ENCODE results near the gene FRMPD2.

The FRMPD2 gene

GRCh38 chr10:48210966-48211365, 63.5 kb downstream of the FRMPD2 start:
- H2AK5ac ChIP-seq (ENCODE audit: low read depth, low read length) = no peak overlapping the region
- no peak overlapping the region for H2BK5ac ChIP-seq (ENCODE audit: low read length)
- H3K4ac ChIP-seq (ENCODE audit: low read length) = no peak overlapping the region
- peaks cover 0 to 3% (median 0%) of the 10 kb centered on the region in 3 experiments for H3K27me3 ChIP-seq (ENCODE audit: control insufficient read depth in 3 of 3, insufficient read depth in 3 of 3, low read depth in 1 of 3, low read length in 3 of 3)
- no peaks in the 10 kb centered on the region for H3K4me1 ChIP-seq (ENCODE audit: control insufficient read depth in 2 of 2, insufficient read depth in 1 of 2, low read depth in 1 of 2, low read length in 2 of 2)
- no peak overlapping the region for H3K14ac ChIP-seq (ENCODE audit: low read length)
- peak overlapping the region; percentile 57 for H4K8ac ChIP-seq (ENCODE audit: low read depth, low read length)
- no peaks in the 10 kb centered on the region for H3K36me3 ChIP-seq (replicated peaks in 1 of 2; ENCODE audit: control insufficient read depth in 2 of 2, insufficient read depth in 2 of 2, low read length in 2 of 2)
- DNase-seq (ENCODE audit: low spot score) = no peak
- H3K18ac ChIP-seq (ENCODE audit: low read length) = peak overlapping the region; percentile 74
- no peaks in the 10 kb centered on the region for H3K79me1 ChIP-seq (ENCODE audit: low read depth, low read length)
- no peak overlapping the region for H3K27ac ChIP-seq (replicated peaks; ENCODE audit: low read length)
- peak overlapping the region; percentile 44 for H3K23ac ChIP-seq (ENCODE audit: low read depth, low read length, poor library complexity)
- peak overlapping the region; percentile 26 for H3K9ac ChIP-seq (ENCODE audit: low read depth, low read length, poor library complexity)
- H2BK12ac ChIP-seq (ENCODE audit: low read length) = no peak overlapping the region
- H2AFZ ChIP-seq (ENCODE audit: low read length) = no peak overlapping the region
- WGBS, 2 donors (ENCODE audit: extremely low coverage in 2 of 2, insufficient read length in 2 of 2, insufficient replicate concordance in 1 of 2) = no CpG with 5 or more reads among the region's 5 CpGs
- H2BK120ac ChIP-seq (ENCODE audit: low read depth, low read length) = no peak overlapping the region
- no peak overlapping the region for H3K4me3 ChIP-seq (ENCODE audit: low read length in 2 of 2)
- no peaks in the 10 kb centered on the region for H3K9me3 ChIP-seq (replicated peaks in 1 of 2; ENCODE audit: control insufficient read depth in 2 of 2, insufficient read depth in 1 of 2, low read depth in 1 of 2, low read length in 2 of 2)
- H3K4me2 ChIP-seq (ENCODE audit: insufficient read depth, low read length, poor library complexity, severe bottlenecking) = no peak overlapping the region
- H4K91ac ChIP-seq (ENCODE audit: low read depth, low read length, poor library complexity) = no peak overlapping the region
- no peak overlapping the region for H2BK15ac ChIP-seq (ENCODE audit: low read length)

DNA sequence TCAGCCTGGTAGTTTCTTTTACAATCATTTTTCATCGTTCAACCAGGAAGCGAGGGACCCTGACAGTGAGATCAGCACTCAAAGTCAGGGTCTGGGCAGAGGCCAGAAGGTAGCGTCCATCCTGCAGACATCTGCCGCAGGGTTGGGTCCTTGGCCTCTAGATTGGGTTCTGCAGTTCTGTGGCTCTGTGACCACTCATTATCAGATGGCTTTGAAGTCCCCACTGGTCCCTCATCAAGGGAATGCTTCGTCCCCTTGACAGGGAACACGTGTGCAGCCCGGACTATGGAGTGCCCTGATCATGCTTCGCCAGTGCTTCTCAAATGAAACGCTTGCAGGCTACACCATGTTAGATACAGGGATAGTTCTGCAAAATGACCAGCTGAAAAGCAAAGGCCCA, 64.1 kb downstream of the FRMPD2 start:
- Histone ChIP-seq H3K9me3 (replicated peaks in 1 of 2; ENCODE audit: control insufficient read depth in 2 of 2, insufficient read depth in 1 of 2, low read depth in 1 of 2, low read length in 2 of 2) (no peaks in the 10 kb centered on the region), H2BK12ac (ENCODE audit: low read length) (no peak overlapping the region), H3K4ac (ENCODE audit: low read length) (no peak overlapping the region), H2AFZ (ENCODE audit: low read length) (no peak overlapping the region), H3K4me2 (ENCODE audit: insufficient read depth, low read length, poor library complexity, severe bottlenecking) (no peak overlapping the region), H3K79me1 (ENCODE audit: low read depth, low read length) (no peaks in the 10 kb centered on the region), H3K27ac (replicated peaks; ENCODE audit: low read length) (no peak overlapping the region), H2AK5ac (ENCODE audit: low read depth, low read length) (no peak overlapping the region), H2BK120ac (ENCODE audit: low read depth, low read length) (no peak overlapping the region), H4K8ac (ENCODE audit: low read depth, low read length) (no peak overlapping the region), H2BK15ac (ENCODE audit: low read length) (no peak overlapping the region), H3K27me3 (ENCODE audit: control insufficient read depth in 3 of 3, insufficient read depth in 3 of 3, low read depth in 1 of 3, low read length in 3 of 3) (peaks cover 0 to 3% (median 0%) of the 10 kb centered on the region in 3 experiments), H3K4me3 (ENCODE audit: low read length in 2 of 2) (no peak overlapping the region), H2BK5ac (ENCODE audit: low read length) (no peak overlapping the region), H4K91ac (ENCODE audit: low read depth, low read length, poor library complexity) (no peak overlapping the region), H3K36me3 (replicated peaks in 1 of 2; ENCODE audit: control insufficient read depth in 2 of 2, insufficient read depth in 2 of 2, low read length in 2 of 2) (no peaks in the 10 kb centered on the region), H3K4me1 (ENCODE audit: control insufficient read depth in 2 of 2, insufficient read depth in 1 of 2, low read depth in 1 of 2, low read length in 2 of 2) (no peaks in the 10 kb centered on the region), H3K18ac (ENCODE audit: low read length) (no peak overlapping the region), H3K9ac (ENCODE audit: low read depth, low read length, poor library complexity) (no peak overlapping the region), H3K14ac (ENCODE audit: low read length) (no peak overlapping the region), H3K23ac (ENCODE audit: low read depth, low read length, poor library complexity) (no peak overlapping the region)
- no peak for DNase-seq (ENCODE audit: low spot score)
- no CpG with 5 or more reads among the region's 9 CpGs for WGBS, 2 donors (ENCODE audit: extremely low coverage in 2 of 2, insufficient read length in 2 of 2, insufficient replicate concordance in 1 of 2)

GRCh38 chr10:48209241-48209640, 65.3 kb downstream of the FRMPD2 start:
- Histone ChIP-seq H4K91ac (ENCODE audit: low read depth, low read length, poor library complexity) (no peak overlapping the region), H2AK5ac (ENCODE audit: low read depth, low read length) (no peak overlapping the region), H2AFZ (ENCODE audit: low read length) (no peak overlapping the region), H2BK12ac (ENCODE audit: low read length) (no peak overlapping the region), H2BK120ac (ENCODE audit: low read depth, low read length) (no peak overlapping the region), H3K27me3 (ENCODE audit: control insufficient read depth in 3 of 3, insufficient read depth in 3 of 3, low read depth in 1 of 3, low read length in 3 of 3) (peaks cover 0 to 3% (median 0%) of the 10 kb centered on the region in 3 experiments), H2BK15ac (ENCODE audit: low read length) (no peak overlapping the region), H2BK5ac (ENCODE audit: low read length) (no peak overlapping the region), H3K14ac (ENCODE audit: low read length) (no peak overlapping the region), H3K23ac (ENCODE audit: low read depth, low read length, poor library complexity) (no peak overlapping the region), H3K79me1 (ENCODE audit: low read depth, low read length) (no peaks in the 10 kb centered on the region), H3K4me3 (ENCODE audit: low read length in 2 of 2) (no peak overlapping the region), H3K4ac (ENCODE audit: low read length) (no peak overlapping the region), H3K27ac (replicated peaks; ENCODE audit: low read length) (no peak overlapping the region), H3K9me3 (replicated peaks in 1 of 2; ENCODE audit: control insufficient read depth in 2 of 2, insufficient read depth in 1 of 2, low read depth in 1 of 2, low read length in 2 of 2) (no peaks in the 10 kb centered on the region), H3K18ac (ENCODE audit: low read length) (no peak overlapping the region), H4K8ac (ENCODE audit: low read depth, low read length) (no peak overlapping the region), H3K4me2 (ENCODE audit: insufficient read depth, low read length, poor library complexity, severe bottlenecking) (no peak overlapping the region), H3K9ac (ENCODE audit: low read depth, low read length, poor library complexity) (no peak overlapping the region), H3K36me3 (replicated peaks in 1 of 2; ENCODE audit: control insufficient read depth in 2 of 2, insufficient read depth in 2 of 2, low read length in 2 of 2) (no peaks in the 10 kb centered on the region), H3K4me1 (ENCODE audit: control insufficient read depth in 2 of 2, insufficient read depth in 1 of 2, low read depth in 1 of 2, low read length in 2 of 2) (no peaks in the 10 kb centered on the region)
- no peak for DNase-seq (ENCODE audit: low spot score)
- WGBS, 2 donors (ENCODE audit: extremely low coverage in 2 of 2, insufficient read length in 2 of 2, insufficient replicate concordance in 1 of 2) = no CpG with 5 or more reads among the region's 2 CpGs

DNA sequence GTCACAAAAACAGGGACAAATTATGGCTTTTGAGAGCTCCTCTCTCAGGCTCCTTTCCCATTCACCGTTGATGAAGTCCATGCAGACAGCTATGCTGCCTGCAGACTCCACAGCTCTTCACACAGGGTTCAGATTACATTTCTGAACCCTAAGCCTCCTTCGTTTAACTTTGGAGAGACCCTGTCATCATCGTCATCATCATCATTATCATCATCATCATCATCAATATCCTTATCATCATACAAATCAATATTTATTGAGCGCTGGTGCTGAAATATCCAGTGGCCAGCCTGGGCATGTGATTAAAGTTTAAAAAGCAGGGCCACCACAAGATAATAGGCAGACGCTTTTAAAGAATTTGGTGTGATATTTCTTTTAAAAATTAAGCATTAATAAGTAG, 66.6 kb downstream of the FRMPD2 start:
- Histone ChIP-seq H4K91ac (ENCODE audit: low read depth, low read length, poor library complexity) (no peak overlapping the region), H3K27ac (replicated peaks; ENCODE audit: low read length) (no peak overlapping the region), H3K9ac (ENCODE audit: low read depth, low read length, poor library complexity) (no peak overlapping the region), H2AFZ (ENCODE audit: low read length) (no peak overlapping the region), H3K18ac (ENCODE audit: low read length) (no peak overlapping the region), H3K79me1 (ENCODE audit: low read depth, low read length) (no peaks in the 10 kb centered on the region), H2BK15ac (ENCODE audit: low read length) (no peak overlapping the region), H3K27me3 (ENCODE audit: control insufficient read depth in 3 of 3, insufficient read depth in 3 of 3, low read depth in 1 of 3, low read length in 3 of 3) (peaks cover 0 to 3% (median 0%) of the 10 kb centered on the region in 3 experiments), H2BK120ac (ENCODE audit: low read depth, low read length) (no peak overlapping the region), H3K36me3 (replicated peaks in 1 of 2; ENCODE audit: control insufficient read depth in 2 of 2, insufficient read depth in 2 of 2, low read length in 2 of 2) (no peaks in the 10 kb centered on the region), H3K9me3 (replicated peaks in 1 of 2; ENCODE audit: control insufficient read depth in 2 of 2, insufficient read depth in 1 of 2, low read depth in 1 of 2, low read length in 2 of 2) (no peaks in the 10 kb centered on the region), H3K23ac (ENCODE audit: low read depth, low read length, poor library complexity) (no peak overlapping the region), H2BK12ac (ENCODE audit: low read length) (no peak overlapping the region), H4K8ac (ENCODE audit: low read depth, low read length) (no peak overlapping the region), H3K4ac (ENCODE audit: low read length) (no peak overlapping the region), H3K4me2 (ENCODE audit: insufficient read depth, low read length, poor library complexity, severe bottlenecking) (no peak overlapping the region), H2BK5ac (ENCODE audit: low read length) (no peak overlapping the region), H2AK5ac (ENCODE audit: low read depth, low read length) (no peak overlapping the region), H3K14ac (ENCODE audit: low read length) (no peak overlapping the region), H3K4me1 (ENCODE audit: control insufficient read depth in 2 of 2, insufficient read depth in 1 of 2, low read depth in 1 of 2, low read length in 2 of 2) (no peaks in the 10 kb centered on the region), H3K4me3 (ENCODE audit: low read length in 2 of 2) (no peak overlapping the region)
- WGBS, 2 donors (ENCODE audit: extremely low coverage in 2 of 2, insufficient read length in 2 of 2, insufficient replicate concordance in 1 of 2) = no CpG with 5 or more reads among the region's 5 CpGs
- DNase-seq (ENCODE audit: low spot score) = no peak

All from neuronal stem cell (in vitro differentiated cells).